GM08714 (cell line): ENCODE data around the gene FHIP2A.

Experiments used
- H3K4me3 ChIP-seq: fragments of 200-500 bp; sonication (Bioruptor generic); 2 replicates; pipeline ENCODE4 v1.5.1; 2014; ENCODE audit warnings: mild to moderate bottlenecking, low read length, inconsistent platforms
- ZNF274 ChIP-seq: IDR thresholded peaks from 2 replicates; pipeline ENCODE4 v1.6.1; 2012; ENCODE audit warnings: mild to moderate bottlenecking, low read depth, low read length

FHIP2A gene

DNA sequence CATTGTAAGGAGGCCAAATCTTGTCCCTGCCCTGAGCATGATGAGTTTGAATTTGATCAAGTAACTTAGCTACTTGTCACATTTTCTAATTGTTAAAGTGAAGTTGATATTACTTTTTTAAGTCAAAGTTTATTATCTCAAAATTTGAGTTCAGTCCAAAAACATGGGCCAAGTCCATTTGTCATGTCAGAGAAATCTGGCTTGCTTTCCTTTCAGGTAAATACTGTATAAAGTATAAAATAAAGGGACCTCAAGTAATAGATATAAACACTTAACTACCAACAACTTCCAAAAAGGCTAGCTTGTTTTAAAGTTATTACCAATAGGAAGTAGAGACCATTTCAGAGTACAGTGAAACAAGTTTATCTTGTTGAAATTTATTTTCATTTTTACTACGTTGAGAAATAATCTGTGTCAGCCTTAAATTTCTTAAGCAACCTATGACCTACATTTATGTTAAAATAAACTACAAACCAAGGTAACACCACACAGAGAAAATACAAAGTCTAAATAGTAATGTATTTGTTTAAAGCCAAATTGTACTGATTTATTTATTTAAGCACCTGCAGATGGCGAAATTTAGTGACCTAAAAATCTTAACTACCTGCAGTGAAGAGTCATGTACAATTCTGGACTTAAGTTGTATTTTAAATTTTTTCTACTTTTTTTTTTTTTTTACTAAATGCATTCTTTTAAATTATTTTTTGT is 36.5 kb downstream of the FHIP2A start:
- no peak for TF ChIP-seq ZNF274
- H3K4me3 ChIP-seq, result no peak overlapping the region

DNA sequence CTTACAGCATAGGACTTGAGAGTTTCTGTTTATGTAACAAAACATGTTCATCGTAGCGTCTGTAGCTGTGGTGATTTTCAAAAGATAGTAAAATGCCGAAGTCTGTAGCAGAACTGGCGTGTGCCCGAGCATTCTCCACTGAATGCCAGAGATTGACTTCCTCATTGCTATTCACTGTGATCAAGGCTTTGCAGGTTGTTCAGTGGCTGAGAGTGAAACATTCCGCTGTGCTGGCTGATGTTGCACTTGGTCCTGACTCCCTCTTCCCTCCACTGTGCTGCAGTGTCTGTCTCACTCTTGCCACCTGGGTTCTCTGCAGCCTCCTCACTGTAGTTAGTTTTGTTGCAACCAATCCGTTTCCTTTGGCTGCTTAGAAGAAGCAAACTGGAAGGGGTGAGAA is 37.6 kb downstream of the FHIP2A start:
- no peak overlapping the region for H3K4me3 ChIP-seq
- no peak for TF ChIP-seq ZNF274

DNA sequence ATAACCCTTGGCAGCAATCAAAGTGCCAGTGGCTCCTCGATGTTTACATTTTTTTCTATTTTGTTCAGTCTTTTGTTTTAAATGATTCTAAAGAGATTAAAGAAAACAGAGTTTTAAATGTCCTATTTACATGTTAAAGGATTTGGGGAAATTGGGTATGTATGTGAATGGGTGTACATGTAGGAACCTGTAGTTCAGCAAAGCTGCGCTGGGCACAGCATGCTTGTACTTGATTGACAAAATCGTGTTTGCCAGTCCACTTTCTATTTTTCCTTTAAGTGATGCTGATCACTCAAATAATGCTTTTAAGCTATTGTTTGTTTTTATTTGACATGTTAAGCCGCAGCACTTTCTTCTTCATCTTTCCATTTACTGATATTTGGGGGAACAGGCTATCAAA is 40.9 kb downstream of the FHIP2A start:
- TF ChIP-seq ZNF274, result no peak
- no peak overlapping the region for H3K4me3 ChIP-seq

DNA sequence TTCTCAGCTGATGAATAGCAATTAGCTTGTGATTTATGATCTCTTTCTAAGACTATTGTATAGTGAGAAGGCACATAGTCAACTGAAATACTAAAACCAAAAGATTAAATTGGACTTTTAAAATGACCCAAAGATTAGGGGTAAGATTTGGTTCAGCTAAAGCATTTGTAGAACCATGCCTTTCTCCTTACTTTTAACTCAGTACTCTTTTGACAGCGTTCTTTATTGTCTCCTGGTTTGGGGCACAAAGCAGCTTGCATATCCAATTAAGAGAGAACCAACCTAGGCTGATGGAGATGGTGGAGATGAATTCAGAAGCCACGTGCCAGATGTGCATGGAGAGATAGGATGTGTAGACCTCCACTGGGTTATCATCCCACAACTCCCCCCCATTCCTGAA is 45.8 kb downstream of the FHIP2A start:
- TF ChIP-seq ZNF274, result no peak
- H3K4me3 ChIP-seq, result no peak overlapping the region

DNA sequence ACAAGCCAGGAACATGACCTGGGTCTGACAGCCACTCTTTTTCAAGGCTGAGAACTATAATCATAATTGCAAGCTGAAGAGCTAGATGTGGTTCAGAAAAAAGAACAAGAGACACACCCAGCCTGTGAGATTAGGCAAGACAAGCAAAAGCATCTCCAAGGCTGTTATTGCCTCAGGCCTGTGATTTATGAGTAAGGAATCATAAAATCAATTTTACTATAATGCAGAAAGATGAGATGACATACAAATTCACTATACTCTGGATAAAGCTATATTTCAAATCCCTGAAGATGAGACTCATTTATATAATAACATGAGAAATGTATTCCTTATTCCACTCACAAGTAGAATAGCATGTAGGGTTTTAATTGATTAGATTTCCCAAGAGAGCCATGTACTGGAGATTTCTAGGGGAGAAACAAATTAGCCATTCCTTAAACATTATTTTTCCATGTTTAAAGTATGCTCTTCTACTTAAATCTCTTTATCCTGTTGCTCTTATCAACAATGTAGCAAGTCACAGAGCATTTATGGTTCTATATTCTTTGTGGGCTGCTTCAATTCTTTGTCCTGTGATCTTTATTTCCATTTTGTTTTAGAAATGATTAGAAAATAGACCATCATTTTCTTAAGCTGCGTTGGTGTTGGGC is 47.4 kb downstream of the FHIP2A start:
- no peak for TF ChIP-seq ZNF274
- no peak overlapping the region for H3K4me3 ChIP-seq

DNA sequence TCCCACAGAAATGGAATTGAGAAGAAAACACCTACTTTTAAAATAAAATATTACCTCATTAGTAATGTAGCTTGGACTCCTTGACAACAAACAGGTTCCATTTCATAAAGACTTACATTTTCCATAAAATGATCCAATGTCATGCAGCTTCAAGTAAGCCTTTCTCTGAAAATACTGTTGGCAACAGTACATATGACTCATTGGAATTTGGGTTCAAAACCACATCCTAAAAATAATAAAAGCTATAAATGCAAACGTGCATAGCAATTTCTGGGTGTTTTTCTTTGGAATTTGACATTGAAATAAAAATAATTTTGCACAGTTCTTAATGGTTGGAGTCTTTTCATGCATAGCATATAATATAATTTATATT is 47.9 kb downstream of the FHIP2A start:
- no peak for TF ChIP-seq ZNF274
- no peak overlapping the region for H3K4me3 ChIP-seq

DNA sequence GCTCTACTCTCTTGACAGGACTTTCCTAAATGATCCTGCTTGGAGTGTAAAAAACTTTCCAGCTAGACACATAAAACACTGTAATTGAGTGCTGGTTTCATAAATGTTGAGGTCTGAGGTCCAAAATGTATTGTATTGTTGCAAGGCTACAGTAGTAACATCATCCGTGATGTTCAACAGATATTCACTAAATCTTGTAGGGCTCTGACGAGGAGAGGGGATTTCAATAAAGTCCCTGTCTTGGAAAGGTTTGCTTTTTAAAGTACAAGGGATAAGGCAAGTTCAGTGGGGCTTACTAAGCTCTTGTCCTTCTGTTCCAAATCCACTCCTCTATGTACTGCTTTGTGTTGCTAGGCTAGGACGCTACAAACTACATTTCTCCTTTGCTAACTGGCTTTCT is 48.9 kb downstream of the FHIP2A start:
- no peak overlapping the region for H3K4me3 ChIP-seq
- TF ChIP-seq ZNF274, result no peak

DNA sequence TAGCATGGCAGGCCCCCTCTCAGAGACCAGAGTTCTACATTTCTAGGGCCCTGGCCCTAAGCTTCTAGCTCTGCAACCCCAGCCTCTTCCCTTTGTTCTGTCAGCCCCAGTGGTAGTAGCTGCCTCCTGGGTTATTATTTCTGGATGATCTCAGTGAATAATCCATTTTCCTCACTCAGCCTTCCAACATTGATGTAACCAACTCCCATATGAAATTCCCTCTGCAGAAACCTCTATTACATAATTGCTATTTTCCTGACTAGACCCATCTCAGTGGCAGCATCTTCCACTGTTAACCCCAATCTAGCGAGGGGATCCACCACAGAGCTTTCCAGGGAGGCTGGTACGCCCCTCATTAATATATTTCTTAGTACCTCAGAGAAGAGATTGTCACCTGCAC is 49.8 kb downstream of the FHIP2A start:
- TF ChIP-seq ZNF274, result no peak
- H3K4me3 ChIP-seq, result no peak overlapping the region
